SJSA1 (cell line): ENCODE measurements around the gene CSH2. TPM values are rescaled to one million over a fixed set of nuclear protein-coding genes. Genes with fewer than 3 reads are reported as not detected.
"Not testable (repeated sequence)": the region's sequence is repeated elsewhere in the genome, so short reads cannot be mapped to it uniquely, and the experiment has no call there.

Experiments used
- DNase-seq, 2 experiments: peaks; one replicate each; pipeline ENCODE4 v3.0.0-alpha.2; 2015 to 2020; ENCODE audit warnings: low spot score in 2 of 2, low read depth in 1 of 2
- H3K27ac ChIP-seq: fragments of 250-450 bp; sonication (Bioruptor Pico); 2 replicates; pipeline ENCODE4 v1.5.1; 2020; ENCODE audit warnings: mild to moderate bottlenecking, moderate library complexity
- H3K27me3 ChIP-seq: fragments of 250-450 bp; sonication (Bioruptor Pico); replicated peaks from 2 replicates; pipeline ENCODE4 v1.5.1; 2020; ENCODE audit warnings: mild to moderate bottlenecking, moderate library complexity
- H3K36me3 ChIP-seq: fragments of 250-450 bp; sonication (Bioruptor Pico); 2 replicates; pipeline ENCODE4 v1.5.1; 2020; ENCODE audit warnings: mild to moderate bottlenecking
- H3K4me1 ChIP-seq: fragments of 250-450 bp; sonication (Bioruptor Pico); replicated peaks from 2 replicates; pipeline ENCODE4 v1.6.1; 2021; ENCODE audit warnings: mild to moderate bottlenecking
- H3K4me3 ChIP-seq: fragments of 250-450 bp; sonication (Bioruptor Pico); 2 replicates; pipeline ENCODE4 v1.5.1; 2020; ENCODE audit warnings: mild to moderate bottlenecking
- H3K9me3 ChIP-seq: fragments of 250-450 bp; sonication (Bioruptor Pico); replicated peaks from 2 replicates; pipeline ENCODE4 v1.5.1; 2020; ENCODE audit warnings: mild to moderate bottlenecking
- total RNA-seq: library from RNA; depleted of rRNA; stranded (reverse); fragments of >200 nt; shearing (Covaris generic); gene quantifications from 2 replicates; pipeline ENCODE4 v1.2.3, GENCODE V29; 2014; rRNA removed

The CSH2 gene
- total RNA-seq = not detected in 2 replicates

DNA sequence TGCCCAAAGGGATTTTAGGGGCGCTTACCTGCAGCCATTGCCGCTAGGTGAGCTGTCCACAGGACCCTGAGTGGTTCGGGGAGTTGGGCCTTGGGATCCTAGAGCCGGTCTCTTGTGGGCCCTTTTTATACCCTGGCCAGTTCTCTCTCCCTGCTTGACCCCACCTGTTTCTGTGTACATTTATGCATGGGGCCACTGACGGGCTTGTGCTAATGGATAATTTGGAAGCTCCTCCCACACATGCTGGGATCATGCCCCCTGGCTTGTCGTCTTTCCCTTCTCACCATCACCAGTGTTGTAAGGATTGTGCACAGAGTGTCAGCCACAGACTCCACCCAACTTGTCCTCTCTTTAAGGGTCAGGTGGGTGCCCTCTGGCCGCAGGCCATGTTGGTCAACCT lies at the start of gene CSH2:
CSH2 (minus strand) TSS at position 101 of the 400 bp plus-strand sequence; CDS start at position 38, 63 bp downstream.
- not testable (repeated sequence) for H3K27ac ChIP-seq, H3K27me3 ChIP-seq, H3K36me3 ChIP-seq, H3K4me3 ChIP-seq, H3K4me1 ChIP-seq, H3K9me3 ChIP-seq, DNase-seq

GRCh38 chr17:63922402-63922801 lies 48.9 kb upstream of the CSH2 start:
- H3K27me3 ChIP-seq, H3K36me3 ChIP-seq, H3K4me3 ChIP-seq, H3K4me1 ChIP-seq, H3K27ac ChIP-seq, DNase-seq, H3K9me3 ChIP-seq: not testable (repeated sequence)

DNA sequence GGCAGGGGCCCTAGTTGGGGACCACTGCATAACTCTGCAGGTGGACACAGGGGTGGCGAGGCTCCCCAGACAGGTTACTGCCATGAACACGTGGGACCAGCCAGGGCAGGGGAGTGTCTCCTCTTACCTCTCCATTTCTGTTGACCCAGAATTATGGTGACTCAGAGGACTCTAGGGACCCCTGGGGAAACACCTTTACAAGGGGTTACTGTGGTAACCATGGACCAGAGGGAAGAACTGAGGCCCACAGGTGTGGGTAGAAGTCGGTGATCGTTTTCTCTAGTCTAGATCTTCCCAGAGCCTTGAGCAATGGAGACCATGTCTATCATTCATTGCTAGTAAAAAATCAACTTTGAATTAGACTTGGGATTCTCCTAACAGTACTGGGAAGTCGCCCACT lies 47.3 kb upstream of the CSH2 start:
- not testable (repeated sequence) for H3K36me3 ChIP-seq, H3K9me3 ChIP-seq, H3K27me3 ChIP-seq, H3K27ac ChIP-seq, DNase-seq, H3K4me1 ChIP-seq, H3K4me3 ChIP-seq

- H3K4me1 ChIP-seq, H3K9me3 ChIP-seq, DNase-seq, H3K4me3 ChIP-seq, H3K36me3 ChIP-seq, H3K27ac ChIP-seq, H3K27me3 ChIP-seq: not testable (repeated sequence)
Observed at GRCh38 chr17:63920050-63920449, 46.6 kb upstream of the CSH2 start.

DNA sequence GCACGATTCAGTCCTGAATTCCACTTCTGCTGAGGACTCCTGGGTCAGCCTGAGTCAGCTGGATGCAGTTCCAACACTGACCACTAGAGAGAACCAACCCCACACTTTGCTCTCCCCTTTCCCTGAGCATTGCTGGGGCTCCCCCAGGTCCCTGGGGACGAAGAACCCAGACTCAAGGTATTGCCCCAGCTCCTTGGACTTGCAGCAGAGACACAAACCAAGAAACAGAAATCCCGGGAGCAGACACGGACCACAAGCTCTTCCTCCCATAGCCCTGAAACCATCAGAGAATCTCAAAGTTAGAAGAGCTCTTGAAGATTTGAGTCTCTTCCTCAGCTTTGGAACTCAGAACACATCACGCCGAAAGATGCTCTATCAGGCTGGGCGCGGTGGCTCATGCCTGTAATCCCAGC lies 45.8 kb upstream of the CSH2 start:
- Histone ChIP-seq H3K27ac (no peak overlapping the region), H3K27me3 (peaks cover 5% of the 10 kb centered on the region; the same call in 1 of the 2 replicates), H3K4me1 (no peaks in the 10 kb centered on the region), H3K36me3 (no peaks in the 10 kb centered on the region), H3K9me3 (no peaks in the 10 kb centered on the region), H3K4me3 (no peak overlapping the region)
- peak; percentile 54 to 69 for DNase-seq

DNA sequence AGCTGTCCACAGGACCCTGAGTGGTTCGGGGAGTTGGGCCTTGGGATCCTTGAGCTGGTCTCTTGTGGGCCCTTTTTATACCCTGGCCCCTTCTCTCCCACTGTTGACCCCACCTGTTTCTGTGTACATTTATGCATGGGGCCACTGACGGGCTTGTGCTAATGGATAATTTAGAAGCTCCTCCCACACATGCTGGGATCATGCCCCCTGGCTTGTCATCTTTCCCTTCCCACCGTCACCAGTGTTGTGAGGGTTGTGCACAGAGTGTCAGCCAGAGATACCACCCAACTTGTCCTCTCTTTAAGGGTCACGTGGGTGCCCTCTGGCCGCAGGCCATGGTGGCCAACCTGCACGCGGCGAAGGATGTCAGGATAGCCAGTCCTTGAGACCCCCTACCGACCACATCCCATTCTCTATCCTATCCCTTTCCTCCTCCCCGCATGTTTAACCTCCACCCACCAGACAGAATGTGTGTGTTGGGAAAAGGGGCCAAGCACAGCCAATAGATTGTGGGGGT lies 45.4 kb upstream of the CSH2 start, which contains the start of gene GH1:
GH1 (minus strand) TSS at position 51 of the 517 bp plus-strand sequence. CDS start 63 bp downstream, outside the sequence.
- not testable (repeated sequence) for H3K36me3 ChIP-seq, H3K27me3 ChIP-seq, H3K27ac ChIP-seq, DNase-seq, H3K9me3 ChIP-seq, H3K4me3 ChIP-seq, H3K4me1 ChIP-seq

DNA sequence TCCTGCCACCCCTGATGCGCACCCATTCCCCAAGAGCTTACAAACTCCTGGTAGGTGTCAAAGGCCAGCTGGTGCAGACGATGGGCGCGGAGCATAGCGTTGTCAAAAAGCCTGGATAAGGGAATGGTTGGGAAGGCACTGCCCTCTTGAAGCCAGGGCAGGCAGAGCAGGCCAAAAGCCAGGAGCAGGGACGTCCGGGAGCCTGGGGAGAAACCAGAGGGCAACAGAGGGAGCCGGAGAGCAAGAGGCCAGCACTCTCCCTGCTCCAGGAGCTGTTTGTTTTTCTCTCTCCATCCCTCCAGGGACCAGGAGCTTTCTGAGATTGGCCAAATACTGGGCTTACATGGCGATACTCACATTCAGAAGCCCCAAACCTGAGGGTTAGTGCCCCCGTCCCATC lies 44.8 kb upstream of the CSH2 start:
- Histone ChIP-seq H3K4me3 (no peak overlapping the region), H3K36me3 (no peaks in the 10 kb centered on the region), H3K4me1 (no peaks in the 10 kb centered on the region), H3K27ac (no peak overlapping the region), H3K9me3 (no peaks in the 10 kb centered on the region), H3K27me3 (peaks cover 5% of the 10 kb centered on the region; the same call in 1 of the 2 replicates)
- DNase-seq = no peak

DNA sequence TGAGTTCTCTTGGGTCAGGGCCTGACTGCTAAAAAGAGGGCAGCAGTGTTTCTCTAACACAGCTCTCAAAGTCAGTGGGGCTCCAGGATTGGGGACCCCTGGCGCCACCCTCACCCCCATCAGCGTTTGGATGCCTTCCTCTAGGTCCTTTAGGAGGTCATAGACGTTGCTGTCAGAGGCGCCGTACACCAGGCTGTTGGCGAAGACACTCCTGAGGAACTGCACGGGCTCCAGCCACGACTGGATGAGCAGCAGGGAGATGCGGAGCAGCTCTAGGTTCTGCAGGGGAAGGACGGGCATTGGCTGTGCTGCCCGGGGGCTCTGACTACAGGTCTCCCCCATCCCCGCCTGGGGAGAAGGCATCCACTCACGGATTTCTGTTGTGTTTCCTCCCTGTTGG lies 44.2 kb upstream of the CSH2 start:
- no peak for DNase-seq
- Histone ChIP-seq H3K36me3 (no peaks in the 10 kb centered on the region), H3K27ac (no peak overlapping the region), H3K27me3 (peaks cover 5% of the 10 kb centered on the region; the same call in 1 of the 2 replicates), H3K4me3 (no peak overlapping the region), H3K4me1 (no peaks in the 10 kb centered on the region), H3K9me3 (no peaks in the 10 kb centered on the region)

GRCh38 chr17:63917206-63917605 lies 43.7 kb upstream of the CSH2 start:
- H3K27ac ChIP-seq, DNase-seq, H3K4me1 ChIP-seq: not testable (repeated sequence)

DNA sequence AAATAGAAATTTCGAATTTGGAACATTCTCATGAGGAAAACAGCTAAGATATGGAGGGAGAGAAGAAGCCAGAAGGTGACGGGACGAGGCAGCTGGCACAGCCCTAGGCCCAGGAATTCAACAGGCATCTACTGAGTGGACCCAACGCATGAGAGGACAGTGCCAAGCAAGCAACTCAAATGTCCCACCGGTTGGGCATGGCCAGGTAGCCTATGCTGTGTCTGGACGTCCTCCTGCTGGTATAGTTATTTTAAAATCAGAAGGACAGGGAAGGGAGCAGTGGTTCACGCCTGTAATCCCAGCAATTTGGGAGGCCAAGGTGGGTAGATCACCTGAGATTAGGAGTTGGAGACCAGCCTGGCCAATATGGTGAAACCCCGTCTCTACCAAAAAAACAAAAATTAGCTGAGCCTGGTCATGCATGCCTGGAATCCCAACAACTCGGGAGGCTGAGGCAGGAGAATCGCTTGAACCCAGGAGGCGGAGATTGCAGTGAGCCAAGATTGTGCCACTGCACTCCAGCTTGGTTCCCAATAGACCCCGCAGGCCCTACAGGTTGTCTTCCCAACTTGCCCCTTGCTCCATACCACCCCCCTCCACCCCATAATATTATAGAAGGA lies 43.2 kb upstream of the CSH2 start:
- Histone ChIP-seq H3K4me1 (no peaks in the 10 kb centered on the region), H3K36me3 (no peaks in the 10 kb centered on the region), H3K27me3 (peaks cover 5% of the 10 kb centered on the region; the same call in 1 of the 2 replicates), H3K9me3 (no peaks in the 10 kb centered on the region), H3K4me3 (no peak overlapping the region), H3K27ac (no peak overlapping the region)
- no peak for DNase-seq

More at GRCh38 chr17:63917206-63917605, 43.7 kb upstream of the CSH2 start:
- not testable (repeated sequence) for H3K9me3 ChIP-seq, H3K27me3 ChIP-seq, H3K4me3 ChIP-seq, H3K36me3 ChIP-seq

DNA sequence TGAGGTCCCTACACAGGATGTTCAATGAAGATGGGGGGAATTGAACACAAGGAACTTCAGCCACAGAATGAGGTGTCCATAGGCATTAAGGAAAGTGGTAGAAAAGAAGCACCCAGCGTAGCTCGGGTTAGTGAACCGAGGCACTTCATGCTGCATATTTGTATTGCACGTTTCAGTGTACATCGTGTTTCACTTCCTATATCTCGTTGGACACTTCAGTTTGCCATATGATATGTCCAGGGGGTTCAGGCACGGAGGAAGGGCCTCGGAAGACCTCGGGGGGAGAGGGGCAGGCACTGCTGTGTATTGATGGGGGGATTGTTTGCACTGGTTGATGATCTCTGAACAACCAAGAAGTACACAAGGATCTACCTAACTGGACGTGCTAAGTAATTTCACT lies 42.3 kb upstream of the CSH2 start:
- not testable (repeated sequence) for H3K27me3 ChIP-seq, H3K4me1 ChIP-seq

DNA sequence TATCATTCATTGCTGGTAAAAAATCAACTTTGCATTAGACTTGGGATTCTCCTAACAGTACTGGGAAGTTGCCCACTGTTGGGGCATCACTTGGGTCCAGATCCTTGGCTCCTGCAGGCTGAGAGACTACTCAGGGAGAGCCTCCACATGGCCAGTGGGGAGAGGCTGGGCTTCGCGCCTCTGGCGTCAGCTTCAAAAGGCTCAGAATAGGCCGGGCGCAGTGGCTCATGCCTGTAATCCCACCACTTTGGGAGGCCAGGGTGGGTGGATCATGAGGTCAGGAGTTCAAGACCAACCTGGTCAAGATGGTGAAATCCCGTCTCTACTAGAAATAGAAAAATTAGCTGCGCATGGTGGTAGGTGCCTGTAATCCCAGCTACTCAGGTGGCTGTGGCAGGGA lies 41.0 kb upstream of the CSH2 start:
- Histone ChIP-seq H3K27me3 (peaks cover 5% of the 10 kb centered on the region; the same call in 1 of the 2 replicates), H3K36me3 (no peaks in the 10 kb centered on the region), H3K27ac (no peak overlapping the region), H3K9me3 (no peaks in the 10 kb centered on the region), H3K4me3 (no peak overlapping the region), H3K4me1 (no peaks in the 10 kb centered on the region)
- DNase-seq = no peak

More for the DNA sequence above, 42.3 kb upstream of the CSH2 start:
- not testable (repeated sequence) for H3K9me3 ChIP-seq, DNase-seq, H3K27ac ChIP-seq, H3K4me3 ChIP-seq, H3K36me3 ChIP-seq

DNA sequence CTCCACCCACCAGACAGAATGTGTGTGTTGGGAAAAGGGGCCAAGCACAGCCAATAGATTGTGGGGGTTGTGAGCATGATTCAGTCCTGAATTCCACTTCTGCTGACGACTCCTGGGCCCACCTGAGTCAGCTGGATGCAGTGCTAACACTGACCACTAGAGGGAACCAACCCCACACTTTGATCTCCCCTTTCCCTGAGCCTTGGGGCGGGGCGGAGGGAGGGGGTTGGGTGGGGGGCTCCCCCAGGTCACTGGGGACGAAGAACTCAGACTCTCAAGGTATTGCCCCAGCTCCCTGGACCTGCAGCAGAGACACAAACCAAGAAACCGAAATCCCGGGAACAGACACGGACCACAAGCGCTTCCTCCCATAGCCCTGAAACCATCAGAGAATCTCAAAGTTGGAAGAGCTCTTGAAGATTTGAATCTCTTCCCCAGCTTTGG lies 38.2 kb upstream of the CSH2 start:
- Histone ChIP-seq H3K36me3 (no peaks in the 10 kb centered on the region), H3K4me3 (no peak overlapping the region), H3K4me1 (no peaks in the 10 kb centered on the region), H3K27ac (no peak overlapping the region), H3K9me3 (no peaks in the 10 kb centered on the region), H3K27me3 (peaks cover 12% of the 10 kb centered on the region)
- DNase-seq = no peak

GRCh38 chr17:63911041-63911635 lies 37.7 kb upstream of the CSH2 start, which contains the start of gene CSHL1:
Gene CSHL1 (minus strand): TSS chr17:63911258. CDS start chr17:63911196, 62 bp downstream.
- no peak within 1 kb of the TSS for H3K27ac ChIP-seq
- H3K9me3 ChIP-seq = no peaks in the 10 kb centered on the region
- peaks cover 9% of the 10 kb centered on the region for H3K27me3 ChIP-seq
- DNase-seq = no peak
- H3K4me1 ChIP-seq = no peaks in the 10 kb centered on the region
- no peak within 1 kb of the TSS for H3K4me3 ChIP-seq
- no peaks in the 10 kb centered on the region for H3K36me3 ChIP-seq
